Erythroblast (primary cell): Measurements from ENCODE around the gene ENDOD1.

Experiments
- GATA1 ChIP-seq: IDR thresholded peaks from 2 replicates; pipeline ENCODE4 v1.6.1; 2011; ENCODE audit warnings: low read depth, mild to moderate bottlenecking, control low read depth, low read length, moderate library complexity
- POLR2A ChIP-seq: IDR thresholded peaks from 2 replicates; pipeline ENCODE4 v1.6.1; 2011; ENCODE audit warnings: mild to moderate bottlenecking, low read length

DNA sequence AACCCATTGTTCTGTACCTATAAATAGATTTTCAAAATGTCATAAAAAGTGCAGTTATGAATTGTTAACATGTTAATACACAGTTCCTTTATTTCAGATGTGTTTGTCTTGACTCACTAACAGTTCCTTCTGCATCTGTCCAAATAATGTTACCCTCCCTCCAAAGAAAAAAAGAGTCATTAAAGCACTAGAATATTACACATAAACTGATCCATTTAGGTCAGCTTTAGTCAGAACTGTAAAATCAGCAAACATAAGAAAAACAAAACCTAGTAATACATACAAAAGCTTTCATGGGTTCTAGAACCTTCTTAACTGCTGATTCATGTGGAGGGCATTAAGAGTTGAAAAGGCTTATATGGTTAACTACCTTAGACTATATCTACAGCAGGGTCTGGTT lies 76.0 kb downstream of the ENDOD1 start:
- TF ChIP-seq POLR2A (no peak), GATA1 (no peak)
